ENCODE results near the gene MRGPRG. TPM values are rescaled to one million over a fixed set of nuclear protein-coding genes. Genes with fewer than 3 reads are reported as not detected.

The MRGPRG gene
- total RNA-seq, 1 donor from 2014 or later: not detected

- H3K4me1 ChIP-seq: no peaks in the 10 kb centered on the region
- no peaks in the 10 kb centered on the region for H3K27me3 ChIP-seq
- no peaks in the 10 kb centered on the region for H3K9me3 ChIP-seq
- no peak overlapping the region for H3K4me3 ChIP-seq
- DNase-seq (ENCODE audit: low spot score in 2 of 2): no peak
- H3K27ac ChIP-seq: no peak overlapping the region
- no peak for TF ChIP-seq CTCF (IDR thresholded peaks at IDR 0.05)
- intact Hi-C loops (cut with DNase I): no loop called here
- no peaks in the 10 kb centered on the region for H3K36me3 ChIP-seq
Observed at GRCh38 chr11:3230636-3231549, 12.3 kb upstream of the MRGPRG start.

GRCh38 chr11:3229673-3230630, 11.3 kb upstream of the MRGPRG start:
- intact Hi-C loops (cut with DNase I): no loop called here
- H3K4me3 ChIP-seq: no peak overlapping the region
- no peak for DNase-seq (ENCODE audit: low spot score in 2 of 2)
- H3K27ac ChIP-seq: no peak overlapping the region
- H3K4me1 ChIP-seq: no peaks in the 10 kb centered on the region
- H3K9me3 ChIP-seq: no peaks in the 10 kb centered on the region
- no peaks in the 10 kb centered on the region for H3K36me3 ChIP-seq
- no peaks in the 10 kb centered on the region for H3K27me3 ChIP-seq
- TF ChIP-seq CTCF (IDR thresholded peaks at IDR 0.05): no peak

GRCh38 chr11:3228445-3228829, 9.8 kb upstream of the MRGPRG start:
- Histone ChIP-seq H3K9me3 (no peaks in the 10 kb centered on the region), H3K36me3 (no peaks in the 10 kb centered on the region), H3K27ac (no peak overlapping the region), H3K4me3 (no peak overlapping the region), H3K4me1 (no peaks in the 10 kb centered on the region), H3K27me3 (no peaks in the 10 kb centered on the region)
- DNase-seq (ENCODE audit: low spot score in 2 of 2): no peak
- TF ChIP-seq CTCF (IDR thresholded peaks at IDR 0.05): no peak
- intact Hi-C loops (cut with DNase I): no loop called here

- intact Hi-C loops (cut with DNase I): no loop called here
- H3K27me3 ChIP-seq: no peaks in the 10 kb centered on the region
- DNase-seq (ENCODE audit: low spot score in 2 of 2): no peak
- no peaks in the 10 kb centered on the region for H3K9me3 ChIP-seq
- no peak overlapping the region for H3K4me3 ChIP-seq
- no peaks in the 10 kb centered on the region for H3K36me3 ChIP-seq
- no peaks in the 10 kb centered on the region for H3K4me1 ChIP-seq
- no peak for TF ChIP-seq CTCF (IDR thresholded peaks at IDR 0.05)
- no peak overlapping the region for H3K27ac ChIP-seq
Observed at GRCh38 chr11:3227568-3228444, 9.2 kb upstream of the MRGPRG start.

Data from ascending aorta (tissue), 2 donors.